Measurements from ENCODE around the gene CBR1. TPM values are rescaled to one million over a fixed set of nuclear protein-coding genes. Genes with fewer than 3 reads are reported as not detected.

CBR1 gene
- total RNA-seq, 2 experiments from 2014 or later: 5.2 to 6.8 TPM

DNA sequence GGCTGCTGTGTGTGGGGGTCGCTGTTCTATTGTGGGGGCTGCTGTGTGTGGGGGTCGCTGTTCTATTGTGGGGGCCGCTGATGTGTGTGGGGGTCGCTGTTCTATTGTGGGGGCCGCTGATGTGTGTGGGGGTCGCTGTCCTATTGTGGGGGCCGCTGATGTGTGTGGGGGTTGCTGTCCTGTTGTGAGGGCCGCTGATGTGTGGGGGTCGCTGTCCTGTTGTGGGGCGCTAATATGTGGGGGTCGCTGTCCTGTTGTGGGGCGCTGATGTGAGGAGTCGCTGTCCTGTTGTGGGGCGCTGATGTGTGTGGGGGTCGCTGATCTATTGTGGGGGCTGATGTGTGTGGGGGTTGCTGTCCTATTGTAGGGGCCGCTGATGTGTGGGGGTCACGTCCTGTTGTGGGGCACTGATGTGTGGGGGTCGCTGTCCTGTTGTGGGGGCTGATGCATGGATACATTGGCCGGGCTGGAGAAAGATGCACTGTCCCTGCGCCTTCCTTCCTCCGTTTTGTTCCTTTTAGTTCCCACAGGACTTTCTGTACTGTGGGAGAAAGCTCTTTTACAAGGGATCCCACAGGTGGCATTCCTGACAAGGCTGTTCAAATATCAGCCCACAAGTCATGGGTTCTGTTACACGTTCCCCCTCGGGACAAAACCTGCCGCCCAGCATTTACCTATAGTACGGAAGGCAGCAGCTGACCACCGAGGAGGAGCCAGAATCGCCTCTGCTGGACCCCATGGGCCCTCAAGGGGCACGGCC lies 37.0 kb upstream of the CBR1 start:
- CTCF ChIA-PET: no interaction called here
- no peaks in the 10 kb centered on the region for H3K27me3 ChIP-seq (ENCODE audit: control insufficient read depth in 1 of 2, insufficient read depth in 2 of 2, low read length in 2 of 2)
- peaks cover 5% of the 10 kb centered on the region for H3K4me1 ChIP-seq (ENCODE audit: insufficient read depth, low read length)
- peaks cover 25% of the 10 kb centered on the region for H3K36me3 ChIP-seq (ENCODE audit: insufficient read depth, low read length)
- Mint-ChIP-seq H3K4me3 (no peak overlapping the region), H3K4me1 (ENCODE audit: low read depth) (peaks cover 5% of the 10 kb centered on the region), H3K9me3 (no peaks in the 10 kb centered on the region), H3K27ac (no peak overlapping the region), H3K36me3 (ENCODE audit: low read depth) (peaks cover 39% of the 10 kb centered on the region), H3K27me3 (no peaks in the 10 kb centered on the region)
- no peaks in the 10 kb centered on the region for H3K9me3 ChIP-seq (ENCODE audit: control insufficient read depth in 1 of 2, insufficient read depth in 1 of 2, low read length in 2 of 2)
- intact Hi-C loops (cut with DNase I, micrococcal nuclease): no loop called here
- no peak for DNase-seq
- H3K4me3 ChIP-seq (ENCODE audit: low read length): no peak overlapping the region
- no peak for TF ChIP-seq CTCF (IDR thresholded peaks at IDR 0.05)
- POLR2A ChIA-PET: no interaction called here
- H3K27ac ChIP-seq (ENCODE audit: low read depth in 1 of 2, low read length in 2 of 2): no peak overlapping the region
- ATAC-seq (ENCODE audit: poor library complexity): no peak

DNA sequence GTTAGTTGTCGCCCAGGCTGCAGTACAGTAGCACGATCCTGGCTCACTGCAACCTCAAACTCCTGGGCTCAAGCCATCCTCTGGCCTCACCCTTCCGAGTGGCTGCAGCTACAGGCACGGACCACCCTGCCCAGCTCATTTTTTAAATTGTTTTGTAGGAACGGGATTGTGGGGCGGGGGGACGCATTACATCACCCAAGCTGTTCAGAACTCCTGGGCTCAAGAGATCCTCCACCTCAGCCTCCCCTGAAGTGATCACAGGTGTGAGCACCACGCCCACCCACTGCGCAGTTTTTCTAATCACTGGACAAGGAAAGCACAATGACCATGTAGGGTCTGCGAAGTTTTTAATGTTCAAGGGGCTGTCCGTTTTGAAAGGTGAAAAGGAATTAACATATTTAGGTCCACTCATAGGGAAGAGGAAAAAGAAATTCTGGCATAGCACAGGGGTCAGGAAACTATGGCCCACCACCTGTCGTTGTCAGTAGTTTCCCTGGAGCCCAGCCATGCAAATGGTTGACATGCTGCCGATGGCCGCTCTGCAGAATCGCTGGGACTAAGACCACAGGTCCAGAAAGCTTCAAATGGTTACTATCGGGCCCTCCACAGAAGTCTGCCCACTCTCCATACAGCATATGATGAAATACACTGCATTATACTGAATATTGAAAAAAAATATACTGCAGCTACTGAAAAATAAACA lies 35.5 kb upstream of the CBR1 start:
- Mint-ChIP-seq H3K27me3 (no peaks in the 10 kb centered on the region), H3K4me3 (no peak overlapping the region), H3K36me3 (ENCODE audit: low read depth) (peaks cover 54% of the 10 kb centered on the region), H3K9me3 (no peaks in the 10 kb centered on the region), H3K27ac (no peak overlapping the region), H3K4me1 (ENCODE audit: low read depth) (no peaks in the 10 kb centered on the region)
- H3K4me1 ChIP-seq (ENCODE audit: insufficient read depth, low read length): no peaks in the 10 kb centered on the region
- H3K36me3 ChIP-seq (ENCODE audit: insufficient read depth, low read length): peaks cover 38% of the 10 kb centered on the region
- no peaks in the 10 kb centered on the region for H3K9me3 ChIP-seq (ENCODE audit: control insufficient read depth in 1 of 2, insufficient read depth in 1 of 2, low read length in 2 of 2)
- CTCF ChIA-PET: no interaction called here
- ATAC-seq (ENCODE audit: poor library complexity) (no peak), DNase-seq (no peak)
- H3K4me3 ChIP-seq (ENCODE audit: low read length): no peak overlapping the region
- intact Hi-C loops (cut with DNase I, micrococcal nuclease): no loop called here
- POLR2A ChIA-PET: interaction anchor here (0.6 kb wide), 1 partner anchor 77 kb away, joined by 3 read pairs; no protein-coding TSS in a partner anchor
- H3K27ac ChIP-seq (ENCODE audit: low read depth in 1 of 2, low read length in 2 of 2): no peak overlapping the region
- TF ChIP-seq CTCF (IDR thresholded peaks at IDR 0.05): no peak
- H3K27me3 ChIP-seq (ENCODE audit: control insufficient read depth in 1 of 2, insufficient read depth in 2 of 2, low read length in 2 of 2): no peaks in the 10 kb centered on the region

GRCh38 chr21:36035381-36035791 lies 34.4 kb upstream of the CBR1 start:
- Mint-ChIP-seq H3K4me3 (no peak overlapping the region), H3K27ac (no peak overlapping the region), H3K27me3 (no peaks in the 10 kb centered on the region), H3K9me3 (no peaks in the 10 kb centered on the region), H3K4me1 (ENCODE audit: low read depth) (no peaks in the 10 kb centered on the region), H3K36me3 (ENCODE audit: low read depth) (peaks cover 65% of the 10 kb centered on the region)
- ChIA-PET CTCF (interaction anchor here (1.2 kb wide), 1 partner anchor 90 kb away, joined by 3 read pairs; no protein-coding TSS in a partner anchor), POLR2A (interaction anchor here (0.6 kb wide), 1 partner anchor 76 kb away, joined by 3 read pairs; no protein-coding TSS in a partner anchor)
- no peak overlapping the region for H3K27ac ChIP-seq (ENCODE audit: low read depth in 1 of 2, low read length in 2 of 2)
- TF ChIP-seq CTCF (IDR thresholded peaks at IDR 0.05): no peak
- ATAC-seq (ENCODE audit: poor library complexity): no peak
- H3K9me3 ChIP-seq (ENCODE audit: control insufficient read depth in 1 of 2, insufficient read depth in 1 of 2, low read length in 2 of 2): no peaks in the 10 kb centered on the region
- H3K36me3 ChIP-seq (ENCODE audit: insufficient read depth, low read length): peaks cover 48% of the 10 kb centered on the region
- H3K4me3 ChIP-seq (ENCODE audit: low read length): no peak overlapping the region
- no peak for DNase-seq
- intact Hi-C loops (cut with DNase I, micrococcal nuclease): no loop called here
- H3K27me3 ChIP-seq (ENCODE audit: control insufficient read depth in 1 of 2, insufficient read depth in 2 of 2, low read length in 2 of 2): no peaks in the 10 kb centered on the region
- no peaks in the 10 kb centered on the region for H3K4me1 ChIP-seq (ENCODE audit: insufficient read depth, low read length)

Measured in CD4-positive, alpha-beta T cell (primary cell).